WTC11 (cell line): ENCODE measurements around the gene PABPN1L. TPM values are rescaled to one million over a fixed set of nuclear protein-coding genes. Genes with fewer than 3 reads are reported as not detected.

Experiments
- ATAC-seq: fragments of 200-7000 bp; cut with Tn5 transposase; 2 replicates; pipeline ENCODE4 v1.10.0; 2021; ENCODE audit warnings: mild to moderate bottlenecking, moderate library complexity
- CTCF ChIA-PET: fragments of 300-600 bp; sonication (Branson Sonifier 250); formaldehyde crosslinking; loops from one replicate; lab custom pipeline; 2021; ENCODE audit warnings: antibody characterized with exemption; lab: Charles Lee
- POLR2A ChIA-PET: fragments of 350-600 bp; sonication (Branson Sonifier 250); formaldehyde crosslinking; loops from one replicate; lab custom pipeline; 2021; ENCODE audit warnings: antibody characterized with exemption; lab: Charles Lee
- DNase-seq: peaks from one replicate; pipeline ENCODE4 v3.0.0; 2021; ENCODE audit warnings: low spot score
- H3K27ac Mint-ChIP-seq: 2 replicates; pipeline ENCODE4 v1.8.0; 2021; ENCODE audit warnings: mixed read lengths
- H3K27me3 Mint-ChIP-seq: 2 replicates; pipeline ENCODE4 v1.8.0; 2021; ENCODE audit warnings: low read depth, mild to moderate bottlenecking, moderate library complexity, mixed read lengths
- H3K36me3 Mint-ChIP-seq: 2 replicates; pipeline ENCODE4 v1.8.0; 2021; ENCODE audit warnings: mixed read lengths
- H3K4me1 Mint-ChIP-seq: 2 replicates; pipeline ENCODE4 v1.8.0; 2022; ENCODE audit warnings: mixed read lengths
- H3K4me3 Mint-ChIP-seq: 2 replicates; pipeline ENCODE4 v1.8.0; 2021; ENCODE audit warnings: mild to moderate bottlenecking, moderate library complexity, mixed read lengths
- H3K9me3 Mint-ChIP-seq: 2 replicates; pipeline ENCODE4 v1.8.0; 2021; ENCODE audit warnings: mixed read lengths
- CREB1 ChIP-seq: sonication (generic); formaldehyde crosslinking; IDR thresholded peaks from 2 replicates; pipeline ENCODE4 v1.8.0; 2023; ENCODE audit warnings: mild to moderate bottlenecking, missing genetic modification reagents
- ELF4 ChIP-seq: sonication (generic); formaldehyde crosslinking; IDR thresholded peaks from 2 replicates; pipeline ENCODE4 v1.8.1; 2022; ENCODE audit warnings: low read depth, mild to moderate bottlenecking, moderate library complexity, missing genetic modification reagents
- GTF2I ChIP-seq: fragments of 250-450 bp; sonication (Bioruptor Pico); conservative IDR thresholded peaks from 2 replicates; pipeline ENCODE4 v1.4.0; 2021; ENCODE audit warnings: mild to moderate bottlenecking
- MXD4 ChIP-seq: fragments of 250-450 bp; sonication (Bioruptor Pico); IDR thresholded peaks from 2 replicates; pipeline ENCODE4 v1.8.0; 2021; ENCODE audit warnings: mild to moderate bottlenecking, moderate library complexity, borderline replicate concordance
- NR3C1 ChIP-seq: sonication (generic); formaldehyde crosslinking; conservative IDR thresholded peaks from 2 replicates; pipeline ENCODE4 v1.8.1; 2023; ENCODE audit warnings: low read depth, mild to moderate bottlenecking, missing genetic modification reagents
- PRRX2 ChIP-seq: fragments of 250-450 bp; sonication (Bioruptor Pico); IDR thresholded peaks from 2 replicates; pipeline ENCODE4 v1.8.0; 2021; ENCODE audit warnings: mild to moderate bottlenecking
- SOX15 ChIP-seq: fragments of 250-450 bp; sonication (Bioruptor Pico); IDR thresholded peaks from 2 replicates; pipeline ENCODE4 v1.9.0; 2021; ENCODE audit warnings: mild to moderate bottlenecking
- USF1 ChIP-seq: sonication (generic); formaldehyde crosslinking; IDR thresholded peaks from 2 replicates; pipeline ENCODE4 v1.8.0; 2022; ENCODE audit warnings: mild to moderate bottlenecking, missing genetic modification reagents
- ZNF232 ChIP-seq: sonication (generic); formaldehyde crosslinking; IDR thresholded peaks from 2 replicates; pipeline ENCODE4 v1.8.0; 2022; ENCODE audit warnings: mild to moderate bottlenecking, missing genetic modification reagents
- ZNF671 ChIP-seq: fragments of 250-450 bp; sonication (Bioruptor Pico); IDR thresholded peaks from 2 replicates; pipeline ENCODE4 v1.8.0; 2021; ENCODE audit warnings: mild to moderate bottlenecking
- total RNA-seq: library from RNA; stranded (reverse); gene quantifications from 3 replicates; pipeline ENCODE4 v1.2.3, GENCODE V29; 2021
- TF ChIP-seq, protein P1 (sequence below): sonication (generic); formaldehyde crosslinking; IDR thresholded peaks from 2 replicates; pipeline ENCODE4 v1.8.0; 2022; ENCODE audit warnings: mild to moderate bottlenecking, missing genetic modification reagents
- TF ChIP-seq, protein P2 (sequence below): sonication (generic); formaldehyde crosslinking; IDR thresholded peaks from 2 replicates; pipeline ENCODE4 v1.8.1; 2022; ENCODE audit warnings: mild to moderate bottlenecking, missing genetic modification reagents, moderate library complexity, borderline replicate concordance
- TF ChIP-seq, protein P3 (sequence below): fragments of 250-450 bp; sonication (Bioruptor Pico); IDR thresholded peaks from 2 replicates; pipeline ENCODE4 v1.8.0; 2021; ENCODE audit warnings: mild to moderate bottlenecking
- TF ChIP-seq, protein P4 (sequence below): sonication (generic); formaldehyde crosslinking; IDR thresholded peaks from 2 replicates; pipeline ENCODE4 v1.8.0; 2023; ENCODE audit warnings: missing genetic modification reagents, mild to moderate bottlenecking, borderline replicate concordance

The PABPN1L gene
- total RNA-seq, 1 experiment from 2014 or later: not detected

- TF ChIP-seq MXD4 (CRISPR knock-in tag) (no peak), ZNF671 (CRISPR knock-in tag) (no peak), SOX15 (CRISPR knock-in tag) (no peak)
- TF ChIP-seq, protein P1, sequence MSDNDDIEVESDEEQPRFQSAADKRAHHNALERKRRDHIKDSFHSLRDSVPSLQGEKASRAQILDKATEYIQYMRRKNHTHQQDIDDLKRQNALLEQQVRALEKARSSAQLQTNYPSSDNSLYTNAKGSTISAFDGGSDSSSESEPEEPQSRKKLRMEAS (CRISPR knock-in tag): no peak
Observed at GRCh38 chr16:88862968-88863367, 3.5 kb downstream of the PABPN1L start (continued).

GRCh38 chr16:88861359-88861758 lies 5.1 kb downstream of the PABPN1L start:
- no peak for TF ChIP-seq ZNF232 (CRISPR knock-in tag)
- TF ChIP-seq, protein P2, sequence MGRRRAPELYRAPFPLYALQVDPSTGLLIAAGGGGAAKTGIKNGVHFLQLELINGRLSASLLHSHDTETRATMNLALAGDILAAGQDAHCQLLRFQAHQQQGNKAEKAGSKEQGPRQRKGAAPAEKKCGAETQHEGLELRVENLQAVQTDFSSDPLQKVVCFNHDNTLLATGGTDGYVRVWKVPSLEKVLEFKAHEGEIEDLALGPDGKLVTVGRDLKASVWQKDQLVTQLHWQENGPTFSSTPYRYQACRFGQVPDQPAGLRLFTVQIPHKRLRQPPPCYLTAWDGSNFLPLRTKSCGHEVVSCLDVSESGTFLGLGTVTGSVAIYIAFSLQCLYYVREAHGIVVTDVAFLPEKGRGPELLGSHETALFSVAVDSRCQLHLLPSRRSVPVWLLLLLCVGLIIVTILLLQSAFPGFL (CRISPR knock-in tag): no peak
- TF ChIP-seq USF1: no peak
- no peak for TF ChIP-seq PRRX2
- no peak for TF ChIP-seq GTF2I (CRISPR knock-in tag)
- TF ChIP-seq, protein P3, sequence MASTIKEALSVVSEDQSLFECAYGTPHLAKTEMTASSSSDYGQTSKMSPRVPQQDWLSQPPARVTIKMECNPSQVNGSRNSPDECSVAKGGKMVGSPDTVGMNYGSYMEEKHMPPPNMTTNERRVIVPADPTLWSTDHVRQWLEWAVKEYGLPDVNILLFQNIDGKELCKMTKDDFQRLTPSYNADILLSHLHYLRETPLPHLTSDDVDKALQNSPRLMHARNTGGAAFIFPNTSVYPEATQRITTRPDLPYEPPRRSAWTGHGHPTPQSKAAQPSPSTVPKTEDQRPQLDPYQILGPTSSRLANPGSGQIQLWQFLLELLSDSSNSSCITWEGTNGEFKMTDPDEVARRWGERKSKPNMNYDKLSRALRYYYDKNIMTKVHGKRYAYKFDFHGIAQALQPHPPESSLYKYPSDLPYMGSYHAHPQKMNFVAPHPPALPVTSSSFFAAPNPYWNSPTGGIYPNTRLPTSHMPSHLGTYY: no peak
- no peak for TF ChIP-seq ELF4
- TF ChIP-seq, protein P4, sequence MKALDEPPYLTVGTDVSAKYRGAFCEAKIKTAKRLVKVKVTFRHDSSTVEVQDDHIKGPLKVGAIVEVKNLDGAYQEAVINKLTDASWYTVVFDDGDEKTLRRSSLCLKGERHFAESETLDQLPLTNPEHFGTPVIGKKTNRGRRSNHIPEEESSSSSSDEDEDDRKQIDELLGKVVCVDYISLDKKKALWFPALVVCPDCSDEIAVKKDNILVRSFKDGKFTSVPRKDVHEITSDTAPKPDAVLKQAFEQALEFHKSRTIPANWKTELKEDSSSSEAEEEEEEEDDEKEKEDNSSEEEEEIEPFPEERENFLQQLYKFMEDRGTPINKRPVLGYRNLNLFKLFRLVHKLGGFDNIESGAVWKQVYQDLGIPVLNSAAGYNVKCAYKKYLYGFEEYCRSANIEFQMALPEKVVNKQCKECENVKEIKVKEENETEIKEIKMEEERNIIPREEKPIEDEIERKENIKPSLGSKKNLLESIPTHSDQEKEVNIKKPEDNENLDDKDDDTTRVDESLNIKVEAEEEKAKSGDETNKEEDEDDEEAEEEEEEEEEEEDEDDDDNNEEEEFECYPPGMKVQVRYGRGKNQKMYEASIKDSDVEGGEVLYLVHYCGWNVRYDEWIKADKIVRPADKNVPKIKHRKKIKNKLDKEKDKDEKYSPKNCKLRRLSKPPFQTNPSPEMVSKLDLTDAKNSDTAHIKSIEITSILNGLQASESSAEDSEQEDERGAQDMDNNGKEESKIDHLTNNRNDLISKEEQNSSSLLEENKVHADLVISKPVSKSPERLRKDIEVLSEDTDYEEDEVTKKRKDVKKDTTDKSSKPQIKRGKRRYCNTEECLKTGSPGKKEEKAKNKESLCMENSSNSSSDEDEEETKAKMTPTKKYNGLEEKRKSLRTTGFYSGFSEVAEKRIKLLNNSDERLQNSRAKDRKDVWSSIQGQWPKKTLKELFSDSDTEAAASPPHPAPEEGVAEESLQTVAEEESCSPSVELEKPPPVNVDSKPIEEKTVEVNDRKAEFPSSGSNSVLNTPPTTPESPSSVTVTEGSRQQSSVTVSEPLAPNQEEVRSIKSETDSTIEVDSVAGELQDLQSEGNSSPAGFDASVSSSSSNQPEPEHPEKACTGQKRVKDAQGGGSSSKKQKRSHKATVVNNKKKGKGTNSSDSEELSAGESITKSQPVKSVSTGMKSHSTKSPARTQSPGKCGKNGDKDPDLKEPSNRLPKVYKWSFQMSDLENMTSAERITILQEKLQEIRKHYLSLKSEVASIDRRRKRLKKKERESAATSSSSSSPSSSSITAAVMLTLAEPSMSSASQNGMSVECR (CRISPR knock-in tag): no peak
- TF ChIP-seq, all 79 proteins: peak for 0
- Mint-ChIP-seq H3K27me3 (no peaks in the 10 kb centered on the region), H3K36me3 (peaks cover 27% of the 10 kb centered on the region), H3K4me1 (peaks cover 7% of the 10 kb centered on the region), H3K9me3 (no peaks in the 10 kb centered on the region), H3K27ac (no peak overlapping the region), H3K4me3 (no peak overlapping the region)
- DNase-seq: no peak
- no peak for ATAC-seq
- POLR2A ChIA-PET: no interaction called here
- CTCF ChIA-PET: no interaction called here

- ChIA-PET POLR2A (no interaction called here), CTCF (interaction anchor here (2.9 kb wide), 1 partner anchor 43 kb away, joined by 22 read pairs; no protein-coding TSS in a partner anchor)
- Mint-ChIP-seq H3K9me3 (no peaks in the 10 kb centered on the region), H3K27ac (no peak overlapping the region), H3K36me3 (peaks cover 27% of the 10 kb centered on the region), H3K4me3 (no peak overlapping the region), H3K27me3 (no peaks in the 10 kb centered on the region), H3K4me1 (peaks cover 20% of the 10 kb centered on the region)
- ATAC-seq (no peak), DNase-seq (no peak)
- TF ChIP-seq, protein P4 (CRISPR knock-in tag): no peak
- TF ChIP-seq NR3C1 (CRISPR knock-in tag) (no peak), CREB1 (CRISPR knock-in tag) (no peak)
Observed at GRCh38 chr16:88859381-88860091, 6.9 kb downstream of the PABPN1L start.
